HG03378 (cell line): ENCODE data around the gene LRIT3.

Source experiments
- ATAC-seq: cut with Tn5 transposase; IDR thresholded peaks from one replicate; pipeline ENCODE4 v1.9.1; 2021; ENCODE audit warnings: mild to moderate bottlenecking, moderate library complexity; ENCODE audit not compliant: unreplicated experiment

Gene LRIT3

GRCh38 chr4:109847896-109848442 is at the start of gene LRIT3:
Gene LRIT3, plus strand, starts transcription at chr4:109848107. Its CDS starts 95 bp downstream, at chr4:109848202.
- ATAC-seq: no peak

DNA sequence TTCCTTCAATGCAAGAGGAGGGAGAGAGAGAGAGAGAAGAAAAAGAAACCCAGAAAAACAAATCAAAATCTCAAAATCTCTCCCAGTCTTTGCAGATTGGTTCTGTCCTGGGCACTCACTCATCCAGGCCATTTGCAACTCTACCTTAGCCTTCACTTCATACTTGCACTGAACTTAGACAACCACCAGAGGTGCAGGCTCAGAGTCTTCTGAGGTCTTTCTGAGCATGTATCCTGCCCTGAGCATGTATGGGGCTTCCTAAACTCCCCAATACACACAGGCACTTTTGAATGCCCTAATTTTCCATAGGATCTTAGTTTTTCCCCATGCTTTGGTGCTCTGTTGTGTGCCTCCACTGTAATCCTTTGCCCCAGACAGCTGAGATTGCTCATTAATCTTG is 49.0 kb upstream of the LRIT3 start:
- ATAC-seq: no peak

GRCh38 chr4:109801099-109801789 is 46.7 kb upstream of the LRIT3 start:
- ATAC-seq: no peak

DNA sequence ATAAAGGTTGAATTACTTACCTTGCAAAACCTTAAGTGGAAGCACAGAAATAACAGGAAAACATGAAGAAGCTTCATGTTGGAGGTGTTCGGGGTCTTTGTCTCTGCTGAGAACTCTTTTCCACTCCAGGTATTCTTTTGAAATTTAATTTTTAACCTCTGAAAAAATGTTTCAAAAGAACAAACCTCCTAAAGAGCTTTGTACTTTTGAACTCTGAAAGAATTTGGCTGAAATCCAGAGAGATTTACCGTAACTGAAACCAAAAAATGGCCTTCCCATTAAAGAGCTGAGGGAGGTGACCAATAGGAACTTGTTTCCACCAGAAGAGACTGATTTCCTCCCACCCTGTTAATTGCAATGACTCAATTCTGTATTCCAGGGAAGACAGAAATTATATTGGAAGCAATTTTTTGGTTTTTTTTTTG is 46.0 kb upstream of the LRIT3 start, which contains the start of gene CFI:
Gene CFI (minus strand): TSS at position 105 of the 425 bp plus-strand sequence. CDS start 28 bp downstream, at position 77.
- no peak for ATAC-seq

GRCh38 chr4:109803924-109804571 is 43.9 kb upstream of the LRIT3 start:
- peak; percentile 85 for ATAC-seq

GRCh38 chr4:109809655-109810054 is 38.3 kb upstream of the LRIT3 start:
- ATAC-seq: no peak

DNA sequence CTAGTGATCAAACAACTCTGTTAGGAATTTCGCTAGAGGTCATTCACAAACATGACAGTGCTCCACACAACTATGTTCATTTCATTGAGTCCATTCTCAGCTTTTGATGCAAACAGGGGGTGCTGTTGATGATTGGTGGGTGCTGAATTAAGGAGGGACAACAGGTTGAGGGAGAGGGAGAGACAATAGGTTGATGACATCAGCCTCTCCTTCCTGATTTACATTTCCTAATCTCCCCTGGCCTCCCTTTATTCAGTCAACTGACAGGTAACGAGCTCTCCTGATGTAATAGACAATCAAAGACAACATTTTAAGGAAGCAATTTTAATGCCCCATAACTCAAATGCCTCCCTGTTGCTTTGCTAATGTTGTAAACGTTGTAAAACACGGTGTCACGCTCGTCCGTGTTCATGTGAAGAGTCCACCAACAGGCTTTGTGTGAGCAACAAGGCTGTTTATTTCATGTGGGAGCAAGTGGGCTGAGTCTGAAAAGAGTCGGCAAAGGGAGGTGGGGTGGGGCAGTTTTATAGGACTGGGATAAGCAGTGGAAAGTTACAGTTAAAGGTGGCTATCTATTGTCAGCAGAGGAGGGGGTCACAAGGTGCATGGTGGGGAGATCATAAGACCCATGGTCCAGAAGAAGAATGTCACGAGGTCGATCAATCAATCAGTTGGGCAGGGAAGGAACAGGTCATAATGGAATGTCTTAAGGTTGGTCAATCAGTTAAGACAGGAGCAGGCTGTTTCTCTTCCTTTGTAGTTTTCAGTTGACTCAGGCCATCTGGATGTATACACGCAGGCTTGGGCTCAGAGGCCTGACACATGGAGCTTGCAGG is 37.1 kb upstream of the LRIT3 start:
- no peak for ATAC-seq

DNA sequence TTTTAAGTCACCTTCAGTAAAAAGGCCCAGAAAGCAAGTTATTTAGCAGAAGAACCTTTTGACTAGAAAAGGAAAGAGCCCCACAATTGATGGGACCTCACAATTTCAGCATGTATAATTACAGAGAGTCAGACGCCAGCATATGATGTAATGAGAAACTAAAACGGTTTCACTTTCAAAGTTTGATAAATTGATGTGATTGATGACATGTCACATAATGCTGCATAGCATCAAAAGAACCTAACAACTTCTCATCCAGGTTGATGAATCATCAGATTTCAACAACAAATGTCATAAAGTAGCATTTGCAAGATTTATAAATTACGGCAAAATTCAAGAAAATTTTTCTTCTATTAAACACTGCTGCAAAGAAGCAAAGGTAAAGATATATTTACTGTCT is 36.2 kb upstream of the LRIT3 start:
- no peak for ATAC-seq

- peak; percentile 99 for ATAC-seq
These were observed 32.5 kb upstream of the LRIT3 start, which contains the start of gene GAR1 for GRCh38 chr4:109815151-109816081. Gene GAR1, plus strand, starts transcription at chr4:109815762. Its CDS starts 403 bp downstream, at chr4:109816165.

DNA sequence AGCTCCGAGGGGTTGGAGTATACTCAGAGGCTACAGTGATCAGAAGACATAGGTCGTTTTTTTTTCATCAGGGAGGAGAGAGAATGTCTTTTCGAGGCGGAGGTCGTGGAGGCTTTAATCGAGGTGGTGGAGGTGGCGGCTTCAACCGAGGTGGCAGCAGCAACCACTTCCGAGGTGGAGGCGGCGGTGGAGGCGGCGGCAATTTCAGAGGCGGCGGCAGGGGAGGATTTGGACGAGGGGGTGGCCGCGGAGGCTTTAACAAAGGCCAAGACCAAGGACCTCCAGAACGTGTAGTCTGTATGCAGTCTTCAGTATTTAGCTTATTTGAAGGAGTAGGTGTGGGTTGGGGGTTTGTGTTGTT is 31.8 kb upstream of the LRIT3 start:
- no peak for ATAC-seq

- no peak for ATAC-seq
These were observed 31.0 kb upstream of the LRIT3 start for GRCh38 chr4:109816894-109817293.

GRCh38 chr4:109818268-109818667 is 29.6 kb upstream of the LRIT3 start:
- no peak for ATAC-seq

DNA sequence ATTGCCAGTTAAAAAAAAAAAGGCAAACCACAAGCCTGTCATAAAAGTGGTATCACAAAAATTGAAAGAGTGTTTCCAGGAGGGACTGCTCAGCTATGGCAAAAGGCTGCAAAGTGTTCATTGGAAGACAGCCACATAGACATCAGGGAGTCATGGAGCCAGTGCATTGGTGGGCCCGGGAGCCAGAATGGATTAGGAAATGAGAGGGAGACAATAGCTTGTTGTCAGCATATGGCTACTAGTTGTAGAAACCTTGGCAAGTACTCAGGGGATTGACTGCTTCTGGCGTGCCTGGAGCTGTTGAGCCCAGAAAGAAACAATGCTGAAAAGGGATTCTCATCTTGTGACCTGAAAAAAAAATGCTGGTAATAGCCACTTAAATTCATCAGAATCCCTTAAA is 27.3 kb upstream of the LRIT3 start:
- no peak for ATAC-seq

DNA sequence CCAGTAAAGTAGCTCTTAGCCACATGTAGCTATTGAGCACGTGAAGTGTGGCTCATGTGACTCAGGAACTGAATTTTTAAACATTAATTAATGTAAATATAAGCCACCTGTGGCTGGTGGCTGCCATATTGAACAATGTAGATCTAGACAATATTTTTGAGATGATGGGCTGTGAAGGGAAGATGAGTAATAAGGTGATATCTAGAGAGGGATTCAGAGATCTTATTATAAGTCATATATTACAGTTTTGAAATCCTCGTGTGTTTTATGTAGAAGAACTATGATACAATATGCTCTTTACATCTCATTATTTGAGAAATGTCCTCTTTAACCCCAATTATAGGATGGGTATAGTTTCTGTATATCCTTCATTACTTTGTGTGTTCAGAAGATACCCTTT is 26.7 kb upstream of the LRIT3 start:
- no peak for ATAC-seq

- no peak for ATAC-seq
These were observed 21.2 kb upstream of the LRIT3 start for GRCh38 chr4:109826719-109827118.

DNA sequence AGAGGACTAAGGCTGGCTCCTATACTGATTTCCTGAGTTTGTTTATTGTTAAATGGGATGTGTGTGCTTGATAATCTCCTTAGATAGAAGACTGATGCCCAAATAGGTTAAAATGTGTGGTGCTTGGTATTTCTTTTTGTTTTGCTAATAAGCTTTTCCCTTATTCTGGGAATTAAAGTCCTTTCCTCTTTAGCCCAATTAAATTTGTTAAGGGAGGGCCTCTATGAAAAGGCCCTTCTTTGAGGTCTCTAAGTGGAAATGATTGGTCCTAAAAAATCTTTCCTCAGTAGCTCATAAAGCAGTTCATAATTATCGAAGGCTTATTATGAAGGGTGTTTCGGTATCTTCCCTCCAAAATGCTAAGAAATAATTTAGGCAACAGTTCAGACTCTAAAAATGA is 20.2 kb upstream of the LRIT3 start, which contains the start of gene RRH:
Gene RRH (plus strand): TSS at position 301 of the 400 bp plus-strand sequence. CDS start 56 bp downstream, at position 357.
- ATAC-seq: no peak

DNA sequence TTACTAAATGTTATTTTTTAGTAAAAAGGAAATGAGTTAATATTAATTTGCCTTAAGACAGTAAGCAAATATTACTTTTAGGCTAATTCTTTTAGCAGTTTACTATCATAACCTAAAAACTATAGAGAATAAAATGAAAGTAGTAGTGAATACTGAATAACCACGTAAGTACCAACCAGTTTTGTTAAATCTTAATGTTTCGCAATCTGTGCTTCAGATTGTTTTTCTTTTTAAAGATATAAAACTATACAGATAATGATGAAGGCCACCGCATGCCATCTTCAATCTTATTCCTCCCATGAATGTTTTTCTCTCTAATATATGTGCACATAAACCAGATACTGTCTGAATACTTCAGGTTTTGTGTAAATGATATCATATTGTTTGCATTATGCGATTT is 14.2 kb upstream of the LRIT3 start:
- ATAC-seq: no peak

DNA sequence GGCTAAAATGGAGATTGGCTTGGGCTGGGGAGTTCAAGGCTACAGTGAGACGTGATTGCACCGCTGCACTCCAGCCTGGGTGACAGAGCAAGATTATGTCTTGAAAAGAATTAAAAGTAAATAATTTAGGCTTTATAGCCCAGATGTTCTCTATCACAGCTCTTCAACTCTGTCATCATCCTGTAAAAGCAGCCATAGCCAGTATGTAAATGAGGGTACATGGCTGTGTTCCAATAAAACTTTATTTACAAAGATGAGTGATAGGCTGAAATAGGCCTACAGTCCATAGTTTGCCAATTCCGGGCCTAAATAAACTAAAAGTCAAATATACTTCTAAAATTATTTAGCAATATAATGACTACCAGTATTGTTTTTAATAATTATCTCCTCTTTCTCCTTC is 10.9 kb upstream of the LRIT3 start:
- no peak for ATAC-seq

DNA sequence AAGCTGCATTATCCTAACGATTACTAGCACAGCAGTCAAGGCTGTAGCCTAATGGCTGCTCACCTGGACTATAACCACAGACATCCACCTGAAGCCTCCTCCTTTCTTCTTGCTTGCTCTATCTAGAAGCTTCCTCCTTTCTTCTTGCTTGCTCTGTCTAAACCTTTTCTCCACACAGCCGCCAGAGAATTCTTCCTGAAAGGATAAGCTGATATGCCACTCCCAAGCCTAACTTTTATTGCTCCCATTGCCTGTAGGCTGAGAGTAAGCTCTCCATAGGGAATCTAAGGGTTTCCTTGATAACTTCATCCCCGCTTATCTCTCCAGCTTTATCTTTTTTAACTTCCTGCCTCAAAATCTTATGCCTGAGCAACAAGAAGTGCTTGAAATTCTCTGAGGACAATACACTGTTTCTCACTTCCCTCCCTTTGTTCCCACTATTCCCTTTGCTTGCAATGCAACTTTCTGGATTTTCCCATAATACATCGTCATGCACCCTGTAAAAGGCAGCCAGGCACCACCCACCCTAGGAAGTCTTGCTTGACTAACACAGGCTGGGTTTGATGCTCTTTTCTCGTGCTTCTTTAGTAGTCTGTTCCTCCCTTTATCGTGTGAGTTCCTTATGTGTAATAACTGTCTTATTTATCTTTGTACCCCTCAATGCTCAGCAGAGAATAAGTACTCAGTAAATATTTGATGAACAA is 1.4 kb upstream of the LRIT3 start:
- no peak for ATAC-seq
